Right ventricle myocardium inferior (tissue), 1 donor: ENCODE measurements around the gene GRK6. TPM values are rescaled to one million over a fixed set of nuclear protein-coding genes. Genes with fewer than 3 reads are reported as not detected.
"Not testable (repeated sequence)": the region's sequence is repeated elsewhere in the genome, so short reads cannot be mapped to it uniquely, and the experiment has no call there.

Source experiments
- ATAC-seq: fragments of 200-7000 bp; cut with Tn5 transposase; one replicate; pipeline ENCODE4 v1.9.1; 2020; ENCODE audit warnings: mild to moderate bottlenecking, moderate library complexity
- DNase-seq: peaks from one replicate; pipeline ENCODE4 v3.0.0; 2021; ENCODE audit errors: missing footprints
- intact Hi-C: fragments of 100-400 bp; cut with DNase I; formaldehyde crosslinking; loops from one replicate; pipeline ENCODE4 v1.11.0; 2022
- total RNA-seq: library from RNA; stranded (reverse); fragmentation: NEBNext Ultra II Directional; extraction: Animal tissue kit (Norgen Biotek cat#: 25700); gene quantifications from one replicate; pipeline ENCODE4 v1.2.1, GENCODE V29; 2021
- donor health status: DM: no; HTN: yes; CAD: no; lungs with severe emphysema.

GRK6 gene
- total RNA-seq, 1 donor from 2014 or later = 18.1 TPM

DNA sequence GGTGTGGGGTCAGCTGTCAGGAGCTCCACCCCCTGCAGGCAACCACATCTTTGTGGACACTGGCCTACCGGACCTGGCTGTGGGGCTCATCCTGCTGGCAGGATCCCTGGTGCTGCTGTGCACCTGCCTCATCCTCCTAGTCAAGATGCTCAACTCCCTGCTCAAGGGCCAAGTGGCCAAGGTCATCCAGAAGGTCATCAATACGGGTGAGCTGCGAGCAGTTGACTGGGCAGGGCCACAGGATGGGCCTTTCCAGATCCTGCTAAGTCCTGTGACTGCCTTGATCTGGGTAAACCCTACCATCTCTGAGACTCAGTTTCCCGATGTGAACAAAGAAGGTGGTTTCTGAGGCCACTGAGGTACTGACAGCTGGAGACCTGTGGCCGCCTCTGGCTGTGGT, 32.5 kb upstream of the GRK6 start:
- no peak for DNase-seq
- intact Hi-C loops = no loop called here
- ATAC-seq = no peak

DNA sequence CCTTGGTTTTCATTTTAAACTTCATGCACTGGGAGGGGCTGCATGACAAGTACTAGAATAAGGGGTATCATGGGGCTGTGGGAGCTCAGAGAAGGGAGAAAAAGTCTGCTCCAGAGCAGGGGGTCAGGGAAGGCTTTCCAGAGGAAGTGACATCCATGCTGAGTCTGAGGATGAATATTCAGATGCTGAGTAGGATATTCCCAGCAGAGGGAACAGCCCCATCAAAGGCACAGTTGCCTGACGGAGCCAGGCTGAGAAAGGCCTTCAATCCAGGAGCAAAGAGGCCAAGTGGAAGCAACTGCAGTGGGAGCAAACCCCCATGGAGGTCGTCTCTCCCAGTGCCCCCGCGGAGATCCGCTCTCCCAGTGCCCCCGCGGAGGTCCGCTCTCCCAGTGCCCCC, 30.4 kb upstream of the GRK6 start:
- no peak for DNase-seq
- ATAC-seq = no peak
- intact Hi-C loops = no loop called here

DNA sequence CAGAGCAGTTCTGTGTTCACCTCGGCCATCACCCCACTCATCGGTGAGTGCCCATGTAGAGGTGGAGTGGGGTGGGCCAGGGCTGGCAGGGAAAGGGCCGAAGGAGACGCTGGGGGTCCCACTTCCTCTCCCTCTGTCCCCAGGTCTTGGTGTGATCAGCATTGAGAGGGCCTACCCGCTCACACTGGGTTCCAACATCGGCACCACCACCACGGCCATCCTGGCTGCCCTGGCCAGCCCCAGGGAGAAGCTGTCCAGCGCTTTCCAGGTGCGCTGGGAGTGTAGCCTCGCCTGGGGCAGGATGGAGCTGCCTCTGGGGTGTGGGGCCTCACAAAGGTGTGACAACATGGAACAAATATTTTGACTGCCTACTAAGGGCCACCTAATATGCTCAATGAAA, 29.7 kb upstream of the GRK6 start:
- ATAC-seq = no peak
- intact Hi-C loops = no loop called here
- no peak for DNase-seq

DNA sequence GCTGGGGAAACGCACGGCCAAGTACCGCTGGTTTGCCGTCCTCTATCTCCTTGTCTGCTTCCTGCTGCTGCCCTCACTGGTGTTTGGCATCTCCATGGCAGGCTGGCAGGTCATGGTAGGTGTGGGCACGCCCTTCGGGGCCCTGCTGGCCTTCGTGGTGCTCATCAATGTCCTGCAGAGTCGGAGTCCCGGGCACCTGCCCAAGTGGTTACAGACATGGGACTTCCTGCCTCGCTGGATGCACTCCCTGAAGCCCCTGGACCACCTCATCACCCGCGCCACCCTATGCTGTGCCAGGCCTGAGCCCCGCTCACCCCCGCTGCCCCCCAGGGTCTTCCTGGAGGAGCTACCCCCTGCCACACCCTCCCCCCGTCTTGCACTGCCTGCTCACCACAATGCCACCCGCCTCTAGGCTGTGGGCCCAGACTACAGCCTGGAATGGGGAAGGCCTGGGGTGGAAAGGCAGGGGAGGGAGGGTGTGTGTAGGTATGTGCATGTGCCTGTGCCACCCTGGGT, 28.5 kb upstream of the GRK6 start:
- DNase-seq (no peak), ATAC-seq (no peak)
- intact Hi-C loops = no loop called here

DNA sequence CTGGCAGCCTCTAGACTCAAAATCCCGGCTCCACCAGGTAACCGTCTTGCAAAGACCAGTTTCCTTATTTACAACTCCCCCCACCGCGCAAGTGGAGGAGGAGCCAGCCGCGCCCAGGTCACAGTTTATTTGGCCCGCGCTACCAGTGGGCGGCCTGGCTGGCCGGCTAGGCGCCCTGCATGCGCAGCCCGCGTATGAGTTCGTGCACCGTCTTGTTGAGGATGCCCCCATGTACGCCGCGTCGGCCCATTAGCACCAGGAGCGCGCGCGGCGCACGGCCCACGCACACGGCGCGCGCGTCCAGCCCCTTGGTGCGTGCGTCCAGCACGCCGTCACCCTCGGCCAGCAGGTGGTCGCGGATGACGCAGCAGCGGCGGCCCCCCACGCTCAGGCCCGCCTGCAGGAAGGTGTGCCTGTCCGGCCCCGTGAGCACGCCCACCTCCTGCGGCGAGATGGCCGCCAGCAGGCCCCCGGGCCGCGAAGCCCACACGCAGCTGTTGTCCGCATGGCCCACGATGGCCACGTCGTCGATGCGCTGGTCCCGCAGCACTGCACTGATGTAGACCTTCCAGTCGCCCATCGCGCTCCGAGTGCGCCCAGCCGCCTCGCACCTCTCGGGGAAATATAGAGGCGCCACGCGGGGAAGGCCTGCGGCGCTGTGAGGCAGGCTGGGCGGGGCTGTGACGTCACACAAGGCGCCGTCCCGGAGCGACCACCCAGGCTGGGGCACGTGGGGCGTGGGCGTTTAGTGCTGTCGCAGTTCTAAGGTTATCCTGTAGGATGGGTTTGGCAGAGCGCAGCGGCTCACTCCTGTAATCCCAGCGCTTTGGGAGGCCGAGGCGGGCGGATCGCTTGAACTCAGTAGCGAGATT, 26.2 kb upstream of the GRK6 start, which contains the start of gene PFN3:
PFN3 (minus strand) TSS at position 665 of the 872 bp plus-strand sequence; CDS start at position 580, 85 bp downstream.
- no peak for DNase-seq

DNA sequence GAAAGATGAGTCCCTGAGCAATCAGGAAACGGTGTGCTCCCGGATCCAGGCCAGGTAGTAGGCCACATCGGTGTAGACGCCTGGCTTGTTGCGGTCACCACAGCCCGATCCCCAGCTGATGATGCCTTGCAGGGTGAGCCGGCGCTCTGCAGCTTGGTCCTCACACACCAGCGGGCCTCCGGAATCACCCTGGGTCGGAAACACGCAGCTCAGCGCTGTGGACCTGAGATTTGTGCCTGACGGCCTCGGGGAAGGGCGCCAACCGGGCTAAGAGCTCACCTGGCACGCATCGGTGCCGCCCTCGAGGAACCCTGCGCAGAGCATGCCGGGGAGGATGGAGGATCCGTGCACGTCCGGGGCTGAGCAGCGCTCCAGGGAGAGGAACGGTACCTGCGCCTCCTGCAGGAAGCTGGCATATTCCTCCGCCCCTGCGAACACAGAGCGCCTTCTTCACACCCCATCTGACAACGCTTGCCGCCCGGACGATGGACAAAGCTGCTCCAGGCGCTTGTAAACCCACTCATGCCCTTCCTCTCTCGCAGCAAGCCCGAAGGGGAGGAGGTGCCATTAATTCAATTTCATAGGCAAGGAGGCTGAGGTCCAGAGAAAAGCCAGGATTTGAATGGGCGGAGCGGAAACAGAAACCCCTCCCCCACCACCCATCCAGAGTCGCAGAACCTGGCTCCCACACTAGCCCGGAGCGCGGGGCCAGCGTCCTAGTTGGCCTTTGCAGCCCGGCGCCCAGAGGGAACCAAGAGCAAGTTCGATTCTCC, 24.0 kb upstream of the GRK6 start:
- no peak for ATAC-seq
- no peak for DNase-seq
- intact Hi-C loops = no loop called here

More for the DNA sequence above, 26.2 kb upstream of the GRK6 start, which contains the start of gene PFN3:
- no peak for ATAC-seq
- intact Hi-C loops = no loop called here

DNA sequence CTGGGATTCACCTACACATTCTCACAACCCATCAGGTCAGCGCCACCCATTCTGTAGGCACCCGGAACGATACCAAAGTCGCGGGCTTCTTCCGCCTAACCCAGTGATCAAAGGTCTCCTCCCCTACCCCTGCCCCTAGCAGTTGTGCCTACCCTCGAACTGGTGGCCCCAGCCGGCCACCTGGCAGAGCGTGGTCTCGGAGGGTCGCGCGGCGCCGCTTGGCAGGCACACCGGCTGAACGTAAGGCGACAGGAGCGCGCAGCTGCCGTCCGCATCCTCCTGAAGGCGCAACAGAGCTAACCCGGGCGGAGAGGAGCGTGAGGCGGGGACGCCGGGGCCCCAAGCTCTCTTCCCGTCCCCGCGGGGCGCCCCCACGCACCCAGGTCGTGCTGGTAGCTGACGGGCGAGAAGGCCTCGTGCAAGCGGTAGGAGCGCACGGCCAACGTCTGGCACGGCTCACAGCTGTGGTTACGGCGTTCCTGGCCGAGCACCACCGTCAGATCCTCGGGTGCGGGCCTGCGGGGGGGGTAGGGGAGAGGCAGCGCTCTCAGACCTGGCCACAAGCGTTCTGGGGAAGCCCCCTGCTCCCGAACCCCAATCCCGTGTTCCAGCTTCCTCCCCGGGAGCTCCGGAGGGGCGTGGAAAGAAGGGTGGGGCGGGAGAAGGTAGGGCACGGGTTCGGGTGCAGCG, 23.2 kb upstream of the GRK6 start:
- intact Hi-C loops = no loop called here
- DNase-seq = no peak
- ATAC-seq = no peak

DNA sequence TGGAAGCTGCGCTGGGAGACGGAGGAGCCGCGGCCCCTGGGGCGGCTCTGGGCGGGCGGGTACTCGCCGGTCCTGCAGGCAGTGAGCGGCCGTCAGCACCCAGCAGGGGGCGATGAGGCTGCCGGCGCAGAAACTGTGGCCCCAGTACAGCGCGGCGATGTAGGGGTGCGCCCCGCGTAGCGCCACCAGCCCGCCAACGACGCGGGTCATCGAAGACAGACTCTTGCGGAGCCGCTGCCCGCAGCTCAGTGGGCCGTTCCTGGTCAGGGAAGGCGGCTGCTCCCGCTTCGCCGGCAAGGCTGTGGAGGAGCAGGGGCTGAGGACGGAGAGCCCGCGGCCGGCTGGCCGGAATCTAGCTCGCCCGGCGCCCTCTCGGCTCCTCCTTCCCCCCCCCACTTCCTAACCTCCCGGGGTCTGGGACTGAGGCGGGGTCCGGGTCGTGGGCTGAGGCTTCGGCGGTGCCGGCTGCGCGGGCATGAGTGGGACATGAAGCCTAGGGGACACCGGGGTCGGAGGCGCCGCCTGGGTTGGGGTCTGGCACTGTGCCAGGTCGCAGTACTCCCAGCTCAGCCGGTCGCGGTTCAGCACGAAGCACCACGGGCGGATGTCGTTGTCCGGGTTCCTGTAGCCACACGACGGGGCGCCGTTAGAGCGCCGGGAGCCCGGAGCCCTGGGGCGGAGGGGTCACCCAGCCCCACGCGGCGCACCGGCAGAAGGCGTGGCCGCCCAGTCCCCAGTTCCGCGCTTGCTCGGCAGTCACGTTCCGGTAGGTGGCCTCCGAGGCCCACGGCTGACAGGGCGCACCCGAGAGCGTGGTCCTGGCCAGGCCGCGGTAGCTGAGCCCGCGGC, 22.5 kb upstream of the GRK6 start:
- intact Hi-C loops = loop anchor here (1.0 to 2.0 kb wide), 2 partner anchors 50 to 97 kb away; no protein-coding TSS in a partner anchor
- peak; percentile 94 for DNase-seq
- peak; percentile 93 for ATAC-seq

DNA sequence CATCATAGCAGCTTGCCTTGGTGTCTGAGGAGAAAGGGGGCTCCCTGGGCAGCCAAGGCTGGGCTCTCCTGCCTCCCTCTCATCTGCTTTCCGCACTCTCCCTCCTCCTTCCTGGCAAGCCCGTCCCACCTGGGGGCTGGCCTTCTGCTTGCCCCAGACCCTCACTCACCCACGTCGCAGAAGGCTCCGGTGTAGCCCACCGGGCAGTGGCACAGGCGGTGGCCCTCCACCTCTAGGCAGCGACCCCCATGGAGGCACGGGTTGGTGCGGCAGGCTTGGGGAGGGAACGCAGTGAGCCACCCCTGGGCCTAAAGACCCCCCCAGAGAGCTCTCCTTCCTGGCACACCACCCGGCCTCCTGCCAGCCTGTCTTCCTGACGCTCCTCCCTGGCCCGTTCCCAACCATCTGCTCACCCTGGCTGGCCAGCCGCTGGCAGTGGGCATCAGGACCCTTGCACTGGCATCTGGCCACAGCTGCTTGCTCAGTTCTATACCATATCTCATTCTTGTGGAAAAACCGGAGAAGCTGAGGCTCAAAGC, 21.8 kb upstream of the GRK6 start:
- DNase-seq (no peak), ATAC-seq (no peak)
- intact Hi-C loops = loop anchor here (1.0 to 2.0 kb wide), 2 partner anchors 50 to 96 kb away; no protein-coding TSS in a partner anchor

DNA sequence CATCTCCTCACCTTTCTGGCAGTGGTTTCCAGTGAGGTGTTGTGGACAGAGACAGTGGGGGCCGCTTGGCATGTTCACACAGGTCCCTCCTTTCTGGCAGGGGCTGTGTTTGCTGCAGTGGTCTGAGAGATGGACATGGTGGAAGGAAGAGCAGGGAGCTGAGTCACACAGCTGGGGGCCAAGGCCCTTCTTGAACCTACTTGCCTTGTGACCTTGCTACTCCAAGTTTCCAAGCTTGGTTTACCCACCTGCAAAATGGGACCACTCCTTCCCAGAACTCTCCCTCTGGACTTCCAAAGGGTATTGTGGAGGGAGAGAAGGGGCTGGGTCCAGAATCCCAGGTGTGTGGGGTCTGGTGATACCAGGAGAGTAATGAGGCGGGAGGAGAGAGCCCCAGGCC, 21.2 kb upstream of the GRK6 start:
- DNase-seq (no peak), ATAC-seq (no peak)
- intact Hi-C loops = loop anchor here (2.0 kb wide), 1 partner anchor 95 kb away; no protein-coding TSS in a partner anchor

DNA sequence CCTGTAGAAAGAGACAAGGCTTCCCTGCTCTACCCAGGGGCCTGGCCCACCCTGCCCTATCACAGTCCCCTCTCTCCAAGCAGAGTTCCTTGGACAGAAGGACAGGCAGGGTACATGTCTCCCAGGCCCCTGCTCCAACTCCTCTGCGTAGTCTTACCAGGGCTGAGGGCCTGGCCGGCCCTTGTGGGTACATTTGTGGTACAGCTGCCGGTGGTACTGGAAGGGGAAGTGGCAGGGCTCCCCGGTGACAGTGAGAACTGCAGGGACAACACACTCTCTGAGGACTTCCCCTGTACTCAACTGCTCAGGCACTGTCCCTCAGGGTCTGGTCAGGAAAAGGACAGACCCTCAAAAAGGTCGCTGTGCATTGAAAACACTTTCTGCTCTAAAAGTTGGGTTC, 20.7 kb upstream of the GRK6 start:
- intact Hi-C loops = loop anchor here (2.0 kb wide), 1 partner anchor 95 kb away; no protein-coding TSS in a partner anchor
- no peak for ATAC-seq
- DNase-seq = peak; percentile 86

DNA sequence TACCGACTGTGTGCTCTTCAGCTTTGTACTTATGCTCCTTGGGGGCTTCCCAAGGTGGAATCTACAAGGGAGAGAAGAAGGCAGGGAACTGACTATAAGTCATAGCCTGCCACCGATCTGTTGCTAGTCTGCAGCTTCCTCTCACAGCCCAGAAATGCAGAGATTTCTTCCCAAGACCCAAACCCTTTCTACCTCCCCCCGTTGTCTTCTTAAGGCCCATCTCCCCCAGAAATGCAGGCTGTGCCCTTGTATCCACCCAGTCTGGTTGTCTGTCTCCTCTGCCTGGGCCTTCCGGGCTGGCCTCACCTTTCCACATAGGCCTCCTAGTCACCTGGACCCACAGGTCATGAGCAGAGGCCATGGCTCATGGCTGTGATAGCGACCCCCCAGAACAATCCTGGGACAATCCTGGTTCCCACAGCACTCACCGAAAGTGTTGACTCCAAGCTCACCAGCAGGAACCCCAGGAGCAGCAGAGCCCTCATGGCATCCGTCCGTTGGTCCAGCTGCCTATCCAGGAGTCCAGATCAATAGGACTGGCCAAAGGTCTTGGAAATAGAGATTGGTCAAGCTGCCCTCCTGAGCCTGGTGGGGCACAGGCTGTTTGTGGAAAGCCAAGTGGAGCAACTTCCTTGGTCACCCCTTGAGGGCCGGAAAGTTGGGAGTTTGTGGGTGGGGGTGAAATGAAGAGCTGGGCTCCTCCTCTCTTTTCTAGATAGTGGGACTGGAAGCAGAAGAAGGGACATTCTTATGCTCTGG, 17.3 kb upstream of the GRK6 start, which contains the start of gene F12:
F12 (minus strand) TSS at position 522 of the 759 bp plus-strand sequence; CDS start at position 485, 37 bp downstream.
- no peak for ATAC-seq
- DNase-seq = no peak
- intact Hi-C loops = no loop called here

DNA sequence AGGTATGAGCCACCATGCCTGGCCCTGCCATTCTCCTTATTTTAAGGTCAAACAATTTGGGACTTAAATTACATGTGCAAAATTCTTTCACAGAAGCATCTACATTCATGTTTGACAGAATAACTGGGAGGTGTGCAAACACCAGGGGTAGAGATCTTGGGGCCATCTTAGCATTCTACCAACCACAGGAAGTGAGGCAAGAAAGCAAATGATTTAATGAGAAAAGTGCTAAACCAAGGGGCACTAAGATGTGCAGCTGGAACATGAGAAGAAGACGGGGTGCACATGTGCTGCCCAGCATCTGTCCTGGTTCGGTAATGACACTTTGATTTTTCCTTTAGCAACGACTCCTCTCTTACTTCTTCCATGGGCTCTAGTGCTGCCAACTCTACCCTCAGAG, 15.9 kb upstream of the GRK6 start:
- intact Hi-C loops = no loop called here
- DNase-seq (no peak), ATAC-seq (no peak)

DNA sequence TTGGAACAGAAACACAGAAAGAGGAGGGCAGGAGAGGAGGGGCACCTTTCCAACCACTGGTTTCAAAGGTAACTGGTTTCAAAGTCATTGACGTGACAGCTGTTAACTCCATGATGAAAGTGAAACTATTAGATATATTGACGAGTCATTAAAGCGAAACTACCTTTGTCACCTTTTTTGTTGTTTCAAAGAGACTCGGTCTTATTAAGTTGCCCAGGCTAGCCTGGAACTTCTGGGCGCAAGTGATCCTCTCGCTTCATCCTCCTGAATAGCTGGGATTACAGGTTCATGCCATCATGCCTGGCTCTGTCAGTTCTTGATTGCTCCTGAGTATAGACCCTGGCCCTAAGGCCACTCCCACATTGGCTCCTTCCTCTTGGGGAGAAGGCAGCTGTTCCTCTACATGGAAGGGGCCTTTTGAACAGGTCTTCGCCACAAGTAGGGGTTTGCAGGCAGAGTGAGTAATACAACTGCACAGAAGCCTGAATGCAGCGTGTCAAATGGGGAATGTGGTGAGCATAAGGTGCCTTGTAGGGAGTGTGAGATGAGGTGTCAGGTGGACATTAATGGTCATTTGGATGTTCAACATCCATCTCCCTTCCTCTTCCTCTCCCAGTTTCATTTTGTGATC, 13.8 kb upstream of the GRK6 start:
- DNase-seq = no peak
- intact Hi-C loops = no loop called here
- ATAC-seq = no peak

DNA sequence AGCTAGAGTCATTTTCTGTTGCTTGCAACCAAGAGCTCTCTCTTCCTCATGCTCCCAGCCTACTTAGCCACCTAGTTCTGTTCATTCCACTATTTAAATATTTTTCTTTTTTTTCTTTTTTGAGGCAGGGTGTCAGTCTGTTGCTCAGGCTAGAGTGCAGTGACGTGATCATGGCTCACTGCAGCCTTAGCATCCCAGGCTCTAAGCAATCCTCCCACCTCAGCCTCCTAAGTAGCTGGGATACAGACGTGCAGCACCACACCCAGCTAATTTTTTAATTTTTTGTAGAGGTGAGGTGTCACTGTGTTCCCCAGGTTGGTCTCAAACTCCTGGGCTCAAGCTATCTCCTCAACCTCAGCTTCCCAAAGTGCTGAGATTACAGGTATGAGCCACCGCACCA, 12.0 kb upstream of the GRK6 start:
- ATAC-seq (no peak), DNase-seq (no peak)
- intact Hi-C loops = no loop called here

DNA sequence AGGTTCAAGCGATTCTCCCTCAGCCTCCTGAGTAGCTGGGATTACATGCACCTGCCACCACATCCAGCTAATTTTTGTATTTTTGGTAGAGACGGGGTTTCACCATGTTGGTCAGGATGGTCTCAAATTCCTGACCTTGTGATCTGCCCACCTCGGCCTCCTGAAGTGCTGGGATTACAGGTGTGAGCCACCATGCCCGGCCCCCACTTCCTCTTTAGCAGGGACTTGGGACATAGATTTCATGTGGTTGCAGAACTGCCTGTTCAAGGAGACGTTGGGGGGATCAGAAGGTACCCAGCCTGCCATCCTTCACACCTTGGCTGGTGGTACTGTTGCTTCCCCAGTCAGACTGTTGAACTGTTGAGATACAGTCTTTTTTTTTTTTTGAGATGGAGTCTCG, 9.4 kb upstream of the GRK6 start:
- peak; percentile 68 for DNase-seq
- intact Hi-C loops, ATAC-seq: not testable (repeated sequence)

DNA sequence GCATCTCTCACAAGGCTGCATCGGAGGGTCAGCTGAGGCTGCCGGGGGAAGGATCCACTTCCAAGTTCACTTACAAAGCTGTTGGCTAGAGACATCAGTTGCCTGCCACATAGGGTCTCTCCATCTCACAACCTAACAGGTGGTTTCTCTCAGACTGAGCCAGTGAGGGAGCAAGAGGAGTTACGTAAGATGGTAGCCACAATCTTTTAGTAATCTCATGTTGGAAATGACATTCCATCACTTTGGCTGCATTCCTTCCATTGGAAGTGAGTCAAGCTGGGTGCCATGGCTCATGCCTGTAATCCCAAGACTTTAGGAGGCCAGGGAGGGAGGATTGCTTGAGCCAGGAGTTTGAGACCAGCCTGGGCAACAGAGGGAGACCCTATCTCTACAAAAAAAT, 7.4 kb upstream of the GRK6 start:
- no peak for ATAC-seq
- intact Hi-C loops = no loop called here
- no peak for DNase-seq
